ENCODE results near the gene AZIN2.
A peak's percentile ranks its signal among the peaks of the same experiment; 100 is the strongest.
"Not testable (repeated sequence)": the region's sequence is repeated elsewhere in the genome, so short reads cannot be mapped to it uniquely, and the experiment has no call there.

AZIN2 gene

DNA sequence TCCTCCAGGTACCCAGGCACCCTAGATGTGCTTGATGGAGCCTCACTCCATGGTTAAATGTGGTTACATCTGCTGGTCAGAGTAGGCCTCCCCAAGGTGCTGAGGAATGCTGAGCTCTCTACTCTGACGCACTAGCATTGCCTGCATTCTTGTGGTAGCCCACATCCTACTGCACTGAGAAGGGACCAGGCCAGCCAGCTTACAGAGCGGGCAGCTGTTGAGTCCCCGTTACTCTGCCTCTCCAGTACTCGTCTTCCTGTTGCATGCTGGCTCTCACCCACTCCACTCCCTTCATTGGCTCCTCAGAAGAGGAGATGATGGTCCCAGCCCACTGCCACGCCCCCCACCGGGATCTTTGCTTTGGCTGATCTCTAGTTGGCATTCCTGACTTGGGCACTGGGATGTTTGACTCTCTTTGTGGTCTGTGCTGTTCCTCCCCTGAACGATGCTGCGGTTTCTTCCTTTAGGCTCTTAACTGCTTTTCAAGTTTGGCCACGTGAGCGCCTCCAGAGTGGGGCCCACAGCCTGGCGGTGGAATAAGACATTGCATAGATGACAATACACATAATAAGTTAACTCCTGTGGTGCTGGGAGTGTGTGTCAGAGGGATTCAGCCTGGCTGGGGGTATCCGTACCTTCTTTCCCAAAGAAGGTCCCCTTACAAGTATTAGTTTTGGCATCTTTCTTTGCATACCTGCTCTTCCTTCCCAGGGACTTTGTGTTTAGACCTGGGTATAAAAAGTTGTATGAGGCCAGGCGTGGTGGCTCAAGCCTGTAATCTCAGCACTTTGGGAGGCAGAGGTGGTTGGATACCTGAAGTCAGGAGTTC is 18.6 kb downstream of the AZIN2 start:
- H3K27me3 ChIP-seq (ENCODE audit: low read depth, low read length): no peaks in the 10 kb centered on the region
- no peak overlapping the region for H3K4me2 ChIP-seq (ENCODE audit: low read length)
- H3K4me3 ChIP-seq (ENCODE audit: low read length): no peak overlapping the region
- TF ChIP-seq CTCF (IDR thresholded peaks at IDR 0.05; ENCODE audit: low read depth, low read length): no peak
- TF ChIP-seq EZH2phosphoT487 (IDR thresholded peaks at IDR 0.05; ENCODE audit: low read depth): no peak
- H3K36me3 ChIP-seq (replicated peaks; ENCODE audit: low read depth, low read length): no peaks in the 10 kb centered on the region
- no peaks in the 10 kb centered on the region for H4K20me1 ChIP-seq (ENCODE audit: insufficient read depth, low read length)
- H3K79me2 ChIP-seq (ENCODE audit: low read length): no peaks in the 10 kb centered on the region
- no peaks in the 10 kb centered on the region for H3K4me1 ChIP-seq (ENCODE audit: low read length)
- no peak overlapping the region for H3K9ac ChIP-seq (ENCODE audit: low read length)
- no peak overlapping the region for H3K27ac ChIP-seq (ENCODE audit: low read length)
- no peaks in the 10 kb centered on the region for H3K9me3 ChIP-seq (ENCODE audit: insufficient read depth, low read length)
- H2AFZ ChIP-seq (ENCODE audit: low read depth, low read length): no peak overlapping the region

GRCh38 chr1:33100119-33100415 is 19.1 kb downstream of the AZIN2 start:
- not testable (repeated sequence) for H3K9ac ChIP-seq (ENCODE audit: low read length); H3K4me3 ChIP-seq (ENCODE audit: low read length)

GRCh38 chr1:33110477-33110876 is 29.5 kb downstream of the AZIN2 start:
- H4K20me1 ChIP-seq (ENCODE audit: insufficient read depth, low read length): no peaks in the 10 kb centered on the region
- TF ChIP-seq EZH2phosphoT487 (IDR thresholded peaks at IDR 0.05; ENCODE audit: low read depth) (no peak), CTCF (IDR thresholded peaks at IDR 0.05; ENCODE audit: low read depth, low read length) (no peak)
- H3K9me3 ChIP-seq (ENCODE audit: insufficient read depth, low read length): no peaks in the 10 kb centered on the region
- H3K4me3 ChIP-seq (ENCODE audit: low read length): no peak overlapping the region
- H3K4me1 ChIP-seq (ENCODE audit: low read length): no peaks in the 10 kb centered on the region
- no peak overlapping the region for H3K4me2 ChIP-seq (ENCODE audit: low read length)
- no peak overlapping the region for H3K27ac ChIP-seq (ENCODE audit: low read length)
- H3K27me3 ChIP-seq (ENCODE audit: low read depth, low read length): no peaks in the 10 kb centered on the region
- no peak overlapping the region for H3K9ac ChIP-seq (ENCODE audit: low read length)
- no peaks in the 10 kb centered on the region for H3K36me3 ChIP-seq (replicated peaks; ENCODE audit: low read depth, low read length)
- H3K79me2 ChIP-seq (ENCODE audit: low read length): no peaks in the 10 kb centered on the region
- no peak overlapping the region for H2AFZ ChIP-seq (ENCODE audit: low read depth, low read length)

More at GRCh38 chr1:33100119-33100415, 19.1 kb downstream of the AZIN2 start:
- not testable (repeated sequence) for H3K9me3 ChIP-seq (ENCODE audit: insufficient read depth, low read length); H2AFZ ChIP-seq (ENCODE audit: low read depth, low read length); H3K27ac ChIP-seq (ENCODE audit: low read length); H3K4me1 ChIP-seq (ENCODE audit: low read length); H3K27me3 ChIP-seq (ENCODE audit: low read depth, low read length); H3K79me2 ChIP-seq (ENCODE audit: low read length); H3K36me3 ChIP-seq (replicated peaks; ENCODE audit: low read depth, low read length); H3K4me2 ChIP-seq (ENCODE audit: low read length); H4K20me1 ChIP-seq (ENCODE audit: insufficient read depth, low read length)

DNA sequence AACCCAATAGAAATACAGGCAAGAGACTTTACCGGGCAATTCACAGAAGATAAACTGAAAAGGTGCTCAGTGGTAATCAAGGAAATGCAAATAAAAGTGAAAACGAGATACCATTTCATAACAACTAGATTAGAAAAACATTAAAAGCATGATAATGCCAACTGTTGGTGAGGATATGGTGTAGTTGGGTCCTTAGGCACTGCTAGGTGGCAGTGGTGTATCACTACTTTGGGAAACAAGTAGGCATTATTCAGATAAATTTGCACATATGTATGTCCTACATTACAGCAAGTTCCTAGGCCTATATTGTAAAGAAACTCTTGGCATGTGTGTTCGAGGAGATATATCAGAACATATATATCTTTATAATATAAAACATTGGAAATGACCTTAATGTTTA is 31.0 kb downstream of the AZIN2 start:
- H3K4me3 ChIP-seq (ENCODE audit: low read length): no peak overlapping the region
- no peaks in the 10 kb centered on the region for H3K4me1 ChIP-seq (ENCODE audit: low read length)
- no peaks in the 10 kb centered on the region for H4K20me1 ChIP-seq (ENCODE audit: insufficient read depth, low read length)
- H3K4me2 ChIP-seq (ENCODE audit: low read length): no peak overlapping the region
- no peaks in the 10 kb centered on the region for H3K27me3 ChIP-seq (ENCODE audit: low read depth, low read length)
- H2AFZ ChIP-seq (ENCODE audit: low read depth, low read length): no peak overlapping the region
- no peak overlapping the region for H3K9ac ChIP-seq (ENCODE audit: low read length)
- TF ChIP-seq CTCF (IDR thresholded peaks at IDR 0.05; ENCODE audit: low read depth, low read length) (peak; percentile 58), EZH2phosphoT487 (IDR thresholded peaks at IDR 0.05; ENCODE audit: low read depth) (no peak)
- H3K36me3 ChIP-seq (replicated peaks; ENCODE audit: low read depth, low read length): no peaks in the 10 kb centered on the region
- H3K9me3 ChIP-seq (ENCODE audit: insufficient read depth, low read length): no peaks in the 10 kb centered on the region
- no peak overlapping the region for H3K27ac ChIP-seq (ENCODE audit: low read length)
- no peaks in the 10 kb centered on the region for H3K79me2 ChIP-seq (ENCODE audit: low read length)
